ENCODE results near the gene MARCHF4. TPM values are rescaled to one million over a fixed set of nuclear protein-coding genes. Genes with fewer than 3 reads are reported as not detected.

Gene MARCHF4
- total RNA-seq, 1 donor from 2014 or later = 0.09 TPM

DNA sequence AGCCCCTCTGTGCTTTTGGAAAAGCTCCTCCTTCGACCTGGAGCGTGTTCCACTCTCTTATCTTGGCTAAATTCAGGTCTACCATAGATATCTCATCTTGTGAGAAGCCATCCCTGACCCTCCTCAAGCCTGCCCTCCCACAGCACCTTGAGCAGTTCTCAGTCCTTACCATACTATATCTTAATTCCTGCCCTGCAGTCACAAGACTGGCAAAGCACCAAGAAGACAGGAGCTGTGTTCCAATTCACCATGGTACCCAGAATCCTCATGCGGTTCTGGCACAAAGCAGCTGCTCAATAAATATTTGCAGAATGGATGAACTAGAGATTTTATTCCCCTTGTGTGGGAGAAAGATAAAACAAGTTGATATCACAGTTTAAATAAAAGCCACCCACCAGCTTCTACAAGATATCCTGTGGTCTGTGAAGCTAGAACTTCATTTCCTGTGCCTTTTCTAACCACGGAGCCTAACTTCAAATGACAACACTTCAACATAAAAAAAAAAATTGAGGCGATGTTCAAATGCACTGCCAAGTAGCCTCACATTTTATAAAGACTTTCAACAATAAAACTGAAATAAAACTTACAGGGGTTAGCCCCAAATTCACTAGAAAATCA lies 19.5 kb downstream of the MARCHF4 start:
- Histone ChIP-seq H3K4me3 (no peak overlapping the region), H3K27me3 (no peaks in the 10 kb centered on the region), H3K9me3 (no peaks in the 10 kb centered on the region), H3K36me3 (no peaks in the 10 kb centered on the region), H3K27ac (peak overlapping the region; percentile 24), H3K4me1 (no peaks in the 10 kb centered on the region)
- DNase-seq = no peak
- ATAC-seq = no peak
- TF ChIP-seq, protein P1, sequence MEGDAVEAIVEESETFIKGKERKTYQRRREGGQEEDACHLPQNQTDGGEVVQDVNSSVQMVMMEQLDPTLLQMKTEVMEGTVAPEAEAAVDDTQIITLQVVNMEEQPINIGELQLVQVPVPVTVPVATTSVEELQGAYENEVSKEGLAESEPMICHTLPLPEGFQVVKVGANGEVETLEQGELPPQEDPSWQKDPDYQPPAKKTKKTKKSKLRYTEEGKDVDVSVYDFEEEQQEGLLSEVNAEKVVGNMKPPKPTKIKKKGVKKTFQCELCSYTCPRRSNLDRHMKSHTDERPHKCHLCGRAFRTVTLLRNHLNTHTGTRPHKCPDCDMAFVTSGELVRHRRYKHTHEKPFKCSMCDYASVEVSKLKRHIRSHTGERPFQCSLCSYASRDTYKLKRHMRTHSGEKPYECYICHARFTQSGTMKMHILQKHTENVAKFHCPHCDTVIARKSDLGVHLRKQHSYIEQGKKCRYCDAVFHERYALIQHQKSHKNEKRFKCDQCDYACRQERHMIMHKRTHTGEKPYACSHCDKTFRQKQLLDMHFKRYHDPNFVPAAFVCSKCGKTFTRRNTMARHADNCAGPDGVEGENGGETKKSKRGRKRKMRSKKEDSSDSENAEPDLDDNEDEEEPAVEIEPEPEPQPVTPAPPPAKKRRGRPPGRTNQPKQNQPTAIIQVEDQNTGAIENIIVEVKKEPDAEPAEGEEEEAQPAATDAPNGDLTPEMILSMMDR (IDR thresholded peaks at IDR 0.05) = no peak
- intact Hi-C loops (cut with DNase I) = no loop called here

DNA sequence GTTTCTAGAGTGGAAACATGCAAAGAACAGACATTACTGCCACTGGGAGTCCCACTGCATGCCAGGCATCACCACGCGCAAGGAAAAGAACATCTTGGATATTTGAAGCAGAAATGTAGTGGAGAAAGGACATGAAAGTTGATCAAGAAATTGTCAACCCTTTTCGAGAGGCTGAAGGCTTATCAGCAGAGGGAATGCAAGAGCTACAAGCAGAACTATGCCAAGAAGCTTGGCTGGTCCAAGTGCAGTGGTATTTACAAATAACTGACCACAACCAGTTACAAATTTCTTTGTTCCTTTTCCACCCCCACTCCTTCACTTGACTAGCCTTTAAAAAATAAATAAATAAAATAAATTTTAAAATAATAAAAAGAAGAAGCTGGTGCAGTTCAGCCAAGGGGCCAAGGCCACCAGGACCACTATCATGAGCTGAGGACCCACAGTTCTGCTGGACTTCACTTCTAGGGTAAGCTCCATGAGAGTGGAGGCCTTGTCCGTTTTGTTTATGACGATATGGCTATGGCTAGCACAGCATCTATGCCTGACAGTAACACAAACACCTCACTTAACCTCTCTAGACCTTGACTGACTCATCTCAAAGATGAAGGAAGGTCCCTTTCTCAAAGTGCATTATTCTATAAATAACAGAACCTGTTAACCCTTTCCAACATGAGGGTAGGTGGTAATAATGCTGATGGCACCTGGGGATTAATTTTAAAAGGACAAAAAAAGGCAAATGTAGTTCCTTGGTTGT lies 20.9 kb downstream of the MARCHF4 start:
- H3K9me3 ChIP-seq = no peaks in the 10 kb centered on the region
- no peaks in the 10 kb centered on the region for H3K4me1 ChIP-seq
- no peak for DNase-seq
- no peak for ATAC-seq
- TF ChIP-seq, protein P1 (IDR thresholded peaks at IDR 0.05) = no peak
- H3K36me3 ChIP-seq = no peaks in the 10 kb centered on the region
- H3K27ac ChIP-seq = no peak overlapping the region
- intact Hi-C loops (cut with DNase I) = no loop called here
- no peaks in the 10 kb centered on the region for H3K27me3 ChIP-seq
- no peak overlapping the region for H3K4me3 ChIP-seq

DNA sequence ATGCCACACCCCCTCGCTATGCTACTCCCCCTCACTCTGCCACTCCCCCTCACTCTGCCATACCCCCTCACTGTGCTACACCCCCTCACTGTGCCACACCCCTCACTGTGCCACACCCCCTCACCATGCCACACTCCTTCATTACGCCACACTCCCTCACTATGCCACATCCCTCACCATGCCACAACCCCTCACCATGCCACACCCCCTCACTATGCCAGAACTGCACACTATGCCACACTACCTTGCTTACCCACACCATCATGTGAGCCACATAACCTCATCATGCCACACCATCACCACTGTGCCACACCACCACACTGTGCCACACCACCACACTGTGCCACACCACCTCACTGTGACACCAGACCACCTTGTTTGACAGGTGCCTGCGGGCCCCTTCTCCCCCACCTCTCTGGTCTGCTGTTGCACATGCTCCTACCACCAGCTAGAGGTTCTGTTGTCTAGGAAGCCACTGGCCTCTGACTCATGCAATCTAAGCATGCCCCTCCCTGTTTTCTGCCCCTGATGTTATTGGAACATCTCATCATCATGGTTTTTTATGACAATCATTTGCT lies 22.0 kb downstream of the MARCHF4 start:
- Histone ChIP-seq H3K36me3 (no peaks in the 10 kb centered on the region), H3K9me3 (no peaks in the 10 kb centered on the region), H3K27me3 (no peaks in the 10 kb centered on the region), H3K27ac (no peak overlapping the region), H3K4me1 (no peaks in the 10 kb centered on the region), H3K4me3 (no peak overlapping the region)
- intact Hi-C loops (cut with DNase I) = no loop called here
- ATAC-seq (peak; percentile 61), DNase-seq (no peak)
- TF ChIP-seq, protein P1 (IDR thresholded peaks at IDR 0.05) = no peak

DNA sequence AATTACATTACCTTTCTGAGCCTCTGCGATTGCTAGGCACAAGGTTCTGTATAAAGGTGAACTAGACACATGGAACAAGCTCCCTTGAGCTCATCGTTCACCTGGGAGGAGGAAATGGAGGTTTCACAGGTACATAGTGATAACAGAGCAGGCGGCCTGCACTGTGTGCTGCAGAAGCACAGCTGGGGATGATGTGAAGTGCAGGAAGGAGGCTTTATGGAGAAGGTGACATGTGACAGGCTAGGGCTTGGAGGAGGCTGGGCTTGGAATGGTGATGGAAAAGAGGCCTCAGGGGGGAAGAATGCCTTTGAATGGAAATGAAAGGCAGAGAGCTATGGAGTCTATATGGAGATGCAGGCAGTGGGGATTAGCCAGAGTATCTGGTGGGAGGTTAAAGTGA lies 22.9 kb downstream of the MARCHF4 start:
- ATAC-seq (no peak), DNase-seq (no peak)
- TF ChIP-seq, protein P1 (IDR thresholded peaks at IDR 0.05) = no peak
- intact Hi-C loops (cut with DNase I) = no loop called here
- H3K9me3 ChIP-seq = no peaks in the 10 kb centered on the region
- no peaks in the 10 kb centered on the region for H3K36me3 ChIP-seq
- no peaks in the 10 kb centered on the region for H3K27me3 ChIP-seq
- H3K4me1 ChIP-seq = no peaks in the 10 kb centered on the region
- no peak overlapping the region for H3K27ac ChIP-seq
- no peak overlapping the region for H3K4me3 ChIP-seq

DNA sequence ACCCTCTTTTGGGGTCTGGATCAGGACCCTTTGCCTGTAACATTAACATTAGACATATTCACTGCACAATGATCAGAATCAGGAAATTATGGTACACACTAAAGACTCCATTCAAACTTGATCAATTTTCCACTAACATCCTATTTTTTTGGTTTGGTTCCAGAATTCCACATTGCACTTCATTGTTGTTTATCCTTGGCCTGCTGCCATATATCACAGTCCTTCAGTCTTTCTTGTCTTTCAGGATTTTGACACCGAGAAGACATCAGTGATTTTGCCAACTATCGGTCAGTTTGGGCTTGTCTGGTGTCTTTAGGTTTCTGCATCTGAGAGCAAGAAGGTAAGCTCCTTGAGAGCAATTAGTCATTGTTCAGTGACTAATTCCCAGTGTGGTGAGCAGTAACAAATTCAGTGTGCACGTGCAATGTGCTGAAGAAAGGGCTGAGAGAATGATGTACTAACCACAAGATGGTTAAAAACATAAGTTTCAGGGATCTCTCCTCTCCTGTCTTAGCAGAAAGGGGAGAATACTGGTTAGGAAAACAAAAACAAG lies 23.5 kb downstream of the MARCHF4 start:
- H3K36me3 ChIP-seq = no peaks in the 10 kb centered on the region
- no peaks in the 10 kb centered on the region for H3K9me3 ChIP-seq
- no peaks in the 10 kb centered on the region for H3K4me1 ChIP-seq
- H3K4me3 ChIP-seq = no peak overlapping the region
- no peaks in the 10 kb centered on the region for H3K27me3 ChIP-seq
- H3K27ac ChIP-seq = no peak overlapping the region
- no peak for ATAC-seq
- DNase-seq = no peak
- intact Hi-C loops (cut with DNase I) = no loop called here
- TF ChIP-seq, protein P1 (IDR thresholded peaks at IDR 0.05) = no peak
